ENCODE measurements around the gene UNC13C. TPM values are rescaled to one million over a fixed set of nuclear protein-coding genes. Genes with fewer than 3 reads are reported as not detected.

Gene UNC13C
- total and polyA plus RNA-seq, 2 of the 13 experiments (the other 11 are each of a cell fraction or from before 2014, with no cell fraction given), result 0.04 TPM; not detected in 1

DNA sequence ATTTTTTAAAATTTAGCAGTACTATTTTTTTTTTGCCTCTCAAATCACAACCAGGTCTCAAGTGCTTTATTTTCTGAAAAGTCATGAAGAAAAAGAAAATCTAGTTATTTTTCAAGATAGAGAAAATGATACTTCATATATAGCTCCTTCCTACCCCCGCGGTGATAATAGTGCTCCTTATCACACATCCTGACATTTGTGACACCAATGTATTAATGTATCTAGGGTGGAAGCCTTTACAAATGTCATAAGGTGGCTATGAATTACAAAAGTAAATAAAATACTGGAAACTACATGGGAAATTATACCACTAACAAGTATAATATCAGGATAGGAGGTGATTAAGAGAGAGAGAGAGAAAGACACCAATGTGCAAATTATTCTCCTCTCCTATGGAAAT lies 582.2 kb downstream of the UNC13C start:
- FAIRE-seq (no peak), ATAC-seq (no peak), DNase-seq (ENCODE audit: low spot score) (no peak)
- no peaks in the 10 kb centered on the region for H3K9me3 ChIP-seq (ENCODE audit: low read length)
- no peak overlapping the region for H3K4me3 ChIP-seq (replicated peaks in 1 of 3; ENCODE audit: insufficient read depth in 1 of 3, low read depth in 2 of 3, low read length in 3 of 3)
- H2AFZ ChIP-seq (ENCODE audit: low read length), result no peak overlapping the region
- intact Hi-C loops (cut with micrococcal nuclease; ENCODE audit: unreplicated experiment), result no loop called here
- no peaks in the 10 kb centered on the region for H3K4me1 ChIP-seq (ENCODE audit: insufficient read depth, low read length)
- no peak overlapping the region for H3K4me2 ChIP-seq (ENCODE audit: low read depth, low read length)
- H4K20me1 ChIP-seq (ENCODE audit: insufficient read depth, low read length), result no peaks in the 10 kb centered on the region
- 56% methylated on average over 2 of the region's 2 CpGs for WGBS (ENCODE audit: low lambda C conversion rate)
- no peaks in the 10 kb centered on the region for H3K79me2 ChIP-seq (ENCODE audit: insufficient read depth, low read length)
- ChIA-PET POLR2A (no interaction called here), CTCF (ENCODE audit: low intra/inter-chr PET ratio, low total read pairs) (no interaction called here)
- H3K27me3 ChIP-seq (ENCODE audit: control insufficient read depth in 1 of 2, insufficient read depth in 2 of 2, low read length in 2 of 2), result no peaks in the 10 kb centered on the region
- no peak overlapping the region for H3K27ac ChIP-seq (ENCODE audit: extremely low read length, insufficient read depth, low read length)
- no peaks in the 10 kb centered on the region for H3K36me3 ChIP-seq (replicated peaks in 1 of 2; ENCODE audit: control insufficient read depth in 1 of 2, insufficient read depth in 2 of 2, low read length in 2 of 2)
- in situ Hi-C loops (cut with HindIII; ENCODE audit: extremely low pct_ligation_motif_present, low pct_unique_long_range_greater_than_20kb), result no loop called here
- BruUV-seq (replicated peaks), result no TSS peak
- TF ChIP-seq E2F1 (CRISPR knock-in tag; IDR thresholded peaks at IDR 0.05), result no peak
- TF ChIP-seq MAFG (CRISPR knock-in tag; IDR thresholded peaks at IDR 0.05), result no peak
- TF ChIP-seq RBAK (CRISPR knock-in tag; IDR thresholded peaks at IDR 0.05), result no peak
- no peak for TF ChIP-seq CHCHD3 (CRISPR knock-in tag; IDR thresholded peaks at IDR 0.05)
- TF ChIP-seq MTF1 (CRISPR knock-in tag; IDR thresholded peaks at IDR 0.05), result no peak
- no peak for TF ChIP-seq ZNF136 (CRISPR knock-in tag; IDR thresholded peaks at IDR 0.05; ENCODE audit: low read depth)
- no peak for TF ChIP-seq HNRNPLL (IDR thresholded peaks at IDR 0.05; ENCODE audit: low read depth, low read length, poor library complexity, severe bottlenecking)
- no peak for TF ChIP-seq ZNF841 (CRISPR knock-in tag; IDR thresholded peaks at IDR 0.05; ENCODE audit: borderline replicate concordance)
- TF ChIP-seq YEATS4 (CRISPR knock-in tag; IDR thresholded peaks at IDR 0.05; ENCODE audit: borderline replicate concordance), result no peak
- no peak overlapping the region for H3K9ac ChIP-seq (ENCODE audit: insufficient read depth, low read depth, low read length)

DNA sequence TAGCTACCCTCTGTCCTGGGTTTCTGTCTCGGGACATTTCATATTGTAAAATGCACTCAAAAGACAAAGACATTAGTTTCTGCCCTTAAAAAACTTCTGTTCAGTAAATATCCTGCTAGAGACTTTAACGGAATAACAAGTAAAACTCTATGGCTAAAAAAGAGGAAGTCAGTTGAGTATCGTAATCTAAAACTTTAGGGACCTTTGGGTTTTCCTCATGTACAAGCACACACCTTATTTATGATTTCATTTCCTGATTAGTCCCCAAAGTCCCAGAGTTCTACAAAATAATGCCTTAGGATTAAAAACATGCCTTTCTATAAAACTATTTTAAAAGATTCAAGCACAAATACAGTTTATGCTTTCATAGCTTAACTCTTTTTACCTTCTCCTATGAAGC lies 585.9 kb downstream of the UNC13C start:
- POLR2A ChIA-PET, result no interaction called here
- Histone ChIP-seq H3K27me3 (ENCODE audit: control insufficient read depth in 1 of 2, insufficient read depth in 2 of 2, low read length in 2 of 2) (no peaks in the 10 kb centered on the region), H3K4me2 (ENCODE audit: low read depth, low read length) (no peak overlapping the region), H4K20me1 (ENCODE audit: insufficient read depth, low read length) (no peaks in the 10 kb centered on the region), H3K27ac (ENCODE audit: extremely low read length, insufficient read depth, low read length) (no peak overlapping the region), H3K4me1 (ENCODE audit: insufficient read depth, low read length) (no peaks in the 10 kb centered on the region), H3K9me3 (ENCODE audit: low read length) (no peaks in the 10 kb centered on the region), H3K4me3 (replicated peaks in 1 of 3; ENCODE audit: insufficient read depth in 1 of 3, low read depth in 2 of 3, low read length in 3 of 3) (no peak overlapping the region), H3K79me2 (ENCODE audit: insufficient read depth, low read length) (no peaks in the 10 kb centered on the region), H2AFZ (ENCODE audit: low read length) (no peak overlapping the region), H3K36me3 (replicated peaks in 1 of 2; ENCODE audit: control insufficient read depth in 1 of 2, insufficient read depth in 2 of 2, low read length in 2 of 2) (no peaks in the 10 kb centered on the region), H3K9ac (ENCODE audit: insufficient read depth, low read depth, low read length) (no peak overlapping the region)
- intact Hi-C loops (cut with micrococcal nuclease; ENCODE audit: unreplicated experiment) (no loop called here), in situ Hi-C loops (cut with HindIII; ENCODE audit: extremely low pct_ligation_motif_present, low pct_unique_long_range_greater_than_20kb) (no loop called here)
- BruUV-seq (replicated peaks), result no TSS peak
- WGBS (ENCODE audit: low lambda C conversion rate), result 1% methylated on average over 3 of the region's 3 CpGs
- DNase-seq (ENCODE audit: low spot score) (no peak), FAIRE-seq (no peak), ATAC-seq (no peak)
- CTCF ChIA-PET (ENCODE audit: low intra/inter-chr PET ratio, low total read pairs), result no interaction called here
- TF ChIP-seq ZNF335 (CRISPR knock-in tag; IDR thresholded peaks at IDR 0.05) (no peak), ZNF251 (CRISPR knock-in tag; IDR thresholded peaks at IDR 0.05) (no peak), ZEB1 (IDR thresholded peaks at IDR 0.05; ENCODE audit: insufficient replicate concordance, low read depth) (no peak), ZNF432 (CRISPR knock-in tag; IDR thresholded peaks at IDR 0.05; ENCODE audit: borderline replicate concordance) (no peak), ZNF10 (CRISPR knock-in tag; IDR thresholded peaks at IDR 0.05; ENCODE audit: borderline replicate concordance, low read depth) (no peak), ZNF775 (CRISPR knock-in tag; IDR thresholded peaks at IDR 0.05; ENCODE audit: borderline replicate concordance) (no peak)
